Measurements from ENCODE around the gene PMS2. TPM values are rescaled to one million over a fixed set of nuclear protein-coding genes. Genes with fewer than 3 reads are reported as not detected.
A peak's percentile ranks its signal among the peaks of the same experiment; 100 is the strongest.

PMS2 gene
- total and polyA plus RNA-seq, 9 of the 15 experiments (the other 6 are each of a cell fraction or from before 2014, with no cell fraction given): 4.9 to 27.6 (median 16.5) TPM

- peak in 1 of 2 experiments; percentile 72; a peak in 1 of 4 replicates for TF ChIP-seq UBTF (IDR thresholded peaks at IDR 0.05; ENCODE audit: borderline replicate concordance in 1 of 2, low read depth in 2 of 2, low read length in 2 of 2)
- TF ChIP-seq HBP1 (CRISPR knock-in tag; IDR thresholded peaks at IDR 0.05): peak; percentile 91
- no peak for TF ChIP-seq JUNB (CRISPR knock-in tag; conservative IDR thresholded peaks at IDR 0.05)
- peak; percentile 87; the same call in 1 of the 2 replicates for TF ChIP-seq ZNF583 (CRISPR knock-in tag; IDR thresholded peaks at IDR 0.05)
- TF ChIP-seq VEZF1 (CRISPR knock-in tag; IDR thresholded peaks at IDR 0.05): peak; percentile 63
- 0 out of 2 replicates have a peak, but pooled peaks have one; percentile 62 for TF ChIP-seq JUN (IDR thresholded peaks at IDR 0.05; ENCODE audit: borderline replicate concordance, low read depth, low read length)
- no peak for TF ChIP-seq JUN (CRISPR knock-in tag; IDR thresholded peaks at IDR 0.05; ENCODE audit: borderline replicate concordance)
- TF ChIP-seq MBD2 (IDR thresholded peaks at IDR 0.05; ENCODE audit: borderline replicate concordance, low read depth): peak; percentile 84
- no peak for TF ChIP-seq TCF15 (CRISPR knock-in tag; IDR thresholded peaks at IDR 0.05)
- TF ChIP-seq CREBBP (IDR thresholded peaks at IDR 0.05; ENCODE audit: low read depth, low read length): no peak
- no peak for TF ChIP-seq ZSCAN32 (CRISPR knock-in tag; IDR thresholded peaks at IDR 0.05)
- TF ChIP-seq NKRF (IDR thresholded peaks at IDR 0.05; ENCODE audit: borderline replicate concordance): peak; percentile 55; the same call in 1 of the 2 replicates
- no peak for TF ChIP-seq GABPA (tag; conservative IDR thresholded peaks at IDR 0.05; ENCODE audit: low read depth)
- peak in 1 of 2 experiments; percentile 67; a peak in 2 of 4 replicates for TF ChIP-seq MAZ (CRISPR knock-in tag; conservative IDR thresholded peaks at IDR 0.05 in 1 of 2, IDR thresholded peaks at IDR 0.05 in 1 of 2)
- TF ChIP-seq HEY1 (CRISPR knock-in tag; IDR thresholded peaks at IDR 0.05; ENCODE audit: borderline replicate concordance): no peak
- TF ChIP-seq ARID3A (IDR thresholded peaks at IDR 0.05; ENCODE audit: borderline replicate concordance, low read depth, low read length): peak; percentile 55; the same call in 1 of the 2 replicates
- TF ChIP-seq POLR2A (conservative IDR thresholded peaks at IDR 0.05): 0 out of 2 replicates have a peak, but pooled peaks have one; percentile 20
- TF ChIP-seq CBFB (CRISPR knock-in tag; IDR thresholded peaks at IDR 0.05): peak; percentile 79; the same call in 1 of the 2 replicates
These were observed 15.2 kb upstream of the PMS2 start (continued) for GRCh38 chr7:6023974-6024435.
